Activated CD8-positive, alpha-beta memory T cell treated with anti-CD3 and anti-CD28 coated beads for 36 hours (primary cell): ENCODE measurements around the gene RPL10A. TPM values are rescaled to one million over a fixed set of nuclear protein-coding genes. Genes with fewer than 3 reads are reported as not detected.

Experiments
- CTCF ChIA-PET: fragments of 350-600 bp; sonication (Branson Sonifier 250); formaldehyde crosslinking; loops from one replicate; lab custom pipeline; 2021; ENCODE audit warnings: antibody characterized with exemption; lab: Charles Lee
- POLR2A ChIA-PET: fragments of 350-600 bp; sonication (Branson Sonifier 250); formaldehyde crosslinking; loops from one replicate; lab custom pipeline; 2021; ENCODE audit warnings: antibody characterized with exemption; lab: Charles Lee
- total RNA-seq, 2 experiments: library from RNA; stranded (reverse); gene quantifications; one replicate each; pipeline ENCODE4 v1.2.3, GENCODE V29; 2021

Gene RPL10A
- total RNA-seq, 2 experiments from 2014 or later: 1,836 to 1,849 TPM

DNA sequence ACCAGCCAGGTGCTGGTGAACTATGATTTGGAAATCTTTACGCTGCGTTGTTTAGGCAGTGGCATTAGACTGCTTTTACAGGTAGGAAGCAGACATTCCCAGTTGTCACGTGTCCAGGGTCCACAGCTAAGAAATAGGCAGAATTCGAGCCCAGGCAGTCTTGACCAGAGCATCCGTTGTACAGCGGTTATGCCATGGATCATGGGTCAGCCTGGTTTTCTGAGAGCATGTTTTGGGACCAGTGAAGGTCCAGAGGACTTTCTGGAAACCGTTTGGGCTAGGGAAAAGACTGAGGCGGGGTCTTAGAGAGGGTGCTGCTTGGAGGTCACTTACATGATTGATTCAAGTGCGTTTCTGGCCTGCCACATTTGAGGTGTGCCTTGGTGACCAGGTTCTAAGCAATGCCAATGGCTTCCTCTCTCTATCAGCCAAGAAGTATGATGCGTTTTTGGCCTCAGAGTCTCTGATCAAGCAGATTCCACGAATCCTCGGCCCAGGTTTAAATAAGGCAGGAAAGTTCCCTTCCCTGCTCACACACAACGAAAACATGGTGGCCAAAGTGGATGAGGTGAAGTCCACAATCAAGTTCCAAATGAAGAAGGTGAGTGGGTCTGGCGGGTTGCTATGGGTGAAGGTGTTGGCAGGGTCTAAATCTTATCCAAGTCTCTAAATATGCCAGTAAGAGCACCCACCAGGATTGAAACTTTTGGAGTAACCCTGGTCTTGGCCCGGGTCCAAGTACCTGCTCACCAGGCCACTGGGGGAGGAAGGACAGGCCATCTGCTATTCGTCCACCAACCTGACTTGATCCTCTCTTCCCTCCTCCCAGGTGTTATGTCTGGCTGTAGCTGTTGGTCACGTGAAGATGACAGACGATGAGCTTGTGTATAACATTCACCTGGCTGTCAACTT lies 1.8 kb downstream of the RPL10A start:
- POLR2A ChIA-PET: interaction anchor here (0.7 kb wide), 1 partner anchor 62 kb away, joined by 4 read pairs; no protein-coding TSS in a partner anchor

DNA sequence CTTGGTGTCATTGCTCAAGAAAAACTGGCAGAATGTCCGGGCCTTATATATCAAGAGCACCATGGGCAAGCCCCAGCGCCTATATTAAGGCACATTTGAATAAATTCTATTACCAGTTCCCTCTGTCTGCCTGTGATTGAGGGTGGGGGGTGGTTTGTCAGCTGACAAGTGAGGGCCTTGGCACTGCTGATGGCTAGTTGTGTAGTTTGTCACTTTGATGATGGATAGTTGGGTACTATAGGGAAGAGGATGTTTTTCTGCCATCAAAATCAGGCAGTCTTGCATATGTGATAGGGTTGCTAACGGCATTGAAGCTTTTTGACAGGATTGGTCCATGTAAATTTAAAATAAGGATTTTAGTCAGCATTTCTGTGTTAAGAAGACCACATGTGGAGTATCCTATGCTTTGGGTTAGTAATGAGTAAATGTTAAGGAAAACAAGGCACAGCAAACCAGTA lies 2.5 kb downstream of the RPL10A start:
- CTCF ChIA-PET: interaction anchor here (0.9 kb wide), 1 partner anchor 212 kb away, joined by 3 read pairs; no protein-coding TSS in a partner anchor
- POLR2A ChIA-PET: interaction anchor here (0.7 to 1.7 kb wide), 4 partner anchors 9 to 222 kb away, joined by 3 to 5 read pairs (median 4); no protein-coding TSS in a partner anchor

More for the DNA sequence above, 1.8 kb downstream of the RPL10A start:
- CTCF ChIA-PET: interaction anchor here (0.9 kb wide), 1 partner anchor 173 kb away, joined by 5 read pairs; the partner anchor contains the start of gene DEF6

DNA sequence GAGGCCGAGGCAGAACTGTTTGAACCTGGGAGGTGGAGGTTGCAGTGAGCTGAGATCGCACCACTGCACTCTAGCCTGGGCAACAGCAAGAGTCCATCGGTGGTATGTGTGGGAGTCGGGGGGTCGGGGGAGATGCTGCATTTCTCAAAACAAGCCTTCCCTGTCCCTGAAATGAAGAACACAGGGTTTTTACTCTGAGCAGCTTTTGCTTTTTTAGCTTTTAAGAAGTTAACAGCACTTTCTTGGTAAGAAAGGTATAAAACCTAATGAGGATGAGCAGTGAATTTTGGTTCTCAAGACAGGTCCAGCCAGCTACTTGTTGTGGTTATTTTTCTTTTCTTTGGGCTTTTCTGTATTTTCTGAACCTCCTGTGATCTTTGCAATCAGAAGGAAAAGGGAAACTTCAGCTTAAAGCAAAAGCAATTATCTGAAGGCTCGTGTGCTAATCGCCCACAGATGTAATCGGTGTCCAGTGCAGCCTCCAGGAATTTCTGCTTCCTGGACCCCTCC lies 3.7 kb downstream of the RPL10A start:
- ChIA-PET CTCF (no interaction called here), POLR2A (interaction anchor here (0.6 to 1.7 kb wide), 2 partner anchors 8 to 245 kb away, joined by 3 to 5 read pairs; no protein-coding TSS in a partner anchor)

DNA sequence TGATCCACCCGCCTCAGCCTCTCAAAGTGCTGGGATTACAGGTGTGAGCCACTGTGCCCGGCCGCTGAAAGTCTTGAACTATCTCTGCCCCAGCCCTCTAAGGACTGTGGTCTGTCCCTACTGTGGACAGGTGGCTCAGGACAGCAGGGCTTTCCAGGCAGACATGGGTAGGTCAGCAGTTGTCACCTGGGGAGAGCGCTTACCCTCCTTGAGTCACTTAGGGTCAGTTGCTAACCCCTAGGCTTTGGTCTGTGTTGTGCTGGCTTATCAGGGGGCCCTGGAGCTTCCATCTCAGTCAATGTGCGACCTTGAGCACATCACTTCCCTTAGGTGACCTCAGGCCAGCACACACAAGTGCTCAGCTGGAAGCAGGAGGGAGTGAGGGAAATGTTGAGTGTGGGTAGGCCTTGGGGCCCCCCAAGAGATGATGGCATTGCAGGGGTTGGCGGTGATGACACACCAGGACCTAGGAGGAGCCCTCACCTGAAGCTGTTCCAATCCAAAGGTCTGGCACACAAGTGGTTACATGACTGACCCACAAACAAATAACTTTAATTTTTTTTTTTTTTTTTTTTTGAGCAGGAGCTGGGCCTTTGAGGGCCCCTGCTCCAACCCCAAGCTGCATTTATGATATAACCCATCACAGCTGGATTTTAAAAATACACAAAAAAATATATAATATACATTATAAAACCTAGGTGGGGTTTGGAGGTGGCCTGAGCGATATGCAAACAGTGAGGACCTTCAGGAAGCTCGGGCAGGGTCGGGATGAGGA lies 5.1 kb downstream of the RPL10A start:
- CTCF ChIA-PET: interaction anchor here (0.5 to 0.6 kb wide), 2 partner anchors 127 to 1555 kb away, joined by 3 to 4 read pairs; no protein-coding TSS in a partner anchor
- POLR2A ChIA-PET: interaction anchor here (0.6 to 1.0 kb wide), 7 partner anchors 7 to 180 kb away, joined by 3 to 7 read pairs (median 3); no protein-coding TSS in a partner anchor

DNA sequence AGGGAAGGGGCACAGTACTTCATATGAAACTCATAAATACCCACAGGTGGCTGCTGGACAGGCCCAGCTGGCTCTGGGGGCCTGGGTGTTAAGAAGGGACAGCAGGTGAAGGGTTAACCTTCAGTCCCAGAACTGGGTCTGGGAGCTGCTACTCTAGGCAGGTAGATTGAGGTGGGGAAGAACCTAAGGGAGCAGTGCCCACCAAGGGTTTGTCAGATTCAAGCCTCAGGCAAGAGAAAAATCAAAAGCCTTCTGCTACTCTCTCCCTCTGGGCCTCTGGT lies 5.6 kb downstream of the RPL10A start:
- POLR2A ChIA-PET: interaction anchor here (0.6 to 1.4 kb wide), 7 partner anchors 17 to 181 kb away, joined by 3 to 7 read pairs (median 3); no protein-coding TSS in a partner anchor
- CTCF ChIA-PET: interaction anchor here (0.5 to 0.6 kb wide), 2 partner anchors 128 to 1554 kb away, joined by 3 to 4 read pairs; no protein-coding TSS in a partner anchor

DNA sequence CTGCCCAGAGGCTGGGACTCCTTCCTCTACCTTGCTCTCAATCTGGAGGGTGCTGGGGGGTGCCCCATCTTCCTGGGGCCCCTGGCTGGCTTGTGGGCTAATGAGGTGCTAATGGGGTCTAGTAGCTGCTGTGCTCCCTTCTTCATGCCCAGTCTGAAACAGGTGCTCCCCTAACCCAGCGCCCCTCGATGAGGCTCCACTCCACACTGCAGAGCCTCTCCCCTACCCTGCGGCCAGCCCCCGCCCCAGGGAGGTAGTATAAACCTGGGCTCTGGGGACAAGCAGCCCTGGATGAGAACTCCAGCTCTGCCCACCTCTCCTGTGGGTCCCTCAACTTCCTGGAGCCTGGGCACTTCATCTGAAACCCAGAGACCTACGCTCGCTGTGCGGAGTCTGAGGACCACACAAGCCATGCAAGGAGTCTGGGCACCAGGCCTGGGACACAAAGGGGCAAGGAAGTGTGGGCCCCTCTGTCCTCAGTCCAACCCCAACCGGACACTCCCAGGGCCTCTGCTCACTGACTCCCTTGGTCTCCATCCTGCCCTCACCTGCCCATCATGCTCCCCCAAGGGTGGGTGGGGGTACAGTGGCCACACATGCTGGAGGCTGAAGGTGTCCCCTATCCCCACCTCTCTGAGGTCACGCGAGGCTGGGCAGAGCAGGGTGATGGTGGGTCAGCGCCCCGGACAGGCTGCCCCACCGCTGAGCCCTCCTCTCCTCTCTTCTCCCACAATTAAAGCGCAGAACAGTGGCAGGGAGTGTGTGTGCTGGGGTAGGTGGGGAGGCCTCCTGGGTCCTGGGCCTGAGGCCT lies 6.1 kb downstream of the RPL10A start:
- CTCF ChIA-PET: interaction anchor here (0.6 kb wide), 1 partner anchor 195 kb away, joined by 5 read pairs; no protein-coding TSS in a partner anchor
- POLR2A ChIA-PET: interaction anchor here (0.6 to 1.4 kb wide), 8 partner anchors 16 to 206 kb away, joined by 3 to 7 read pairs (median 4); no protein-coding TSS in a partner anchor

DNA sequence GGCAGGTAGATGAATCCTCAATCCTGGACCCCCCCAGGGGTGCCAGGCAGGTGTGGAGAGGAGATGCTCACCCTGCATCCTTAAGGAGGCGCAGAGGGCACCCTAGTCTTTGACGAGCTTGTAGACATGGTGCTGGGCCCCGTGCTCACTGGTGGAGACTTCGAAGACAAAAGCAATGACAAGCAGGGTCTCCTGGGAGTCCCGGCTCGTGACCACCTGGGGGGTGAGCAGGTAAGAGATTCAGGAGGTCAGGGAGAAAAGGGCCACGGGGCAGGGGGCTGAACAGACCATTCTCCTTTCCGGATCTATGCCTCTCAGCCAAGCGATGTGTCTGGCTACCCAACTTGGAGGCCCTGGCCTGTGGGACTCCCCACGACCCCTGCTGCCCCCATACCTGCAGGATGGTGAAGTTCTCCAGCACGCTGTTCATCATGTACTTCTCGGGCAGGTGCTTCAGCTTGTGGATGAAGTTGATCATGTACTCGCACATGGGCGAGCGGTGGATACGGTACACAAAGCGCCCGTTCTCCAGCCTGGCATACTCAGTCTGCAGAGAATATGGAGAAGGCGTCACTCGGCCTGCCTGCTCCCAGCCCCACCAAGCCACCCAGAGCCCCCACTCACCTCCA lies 6.9 kb downstream of the RPL10A start:
- ChIA-PET CTCF (no interaction called here), POLR2A (interaction anchor here (0.6 to 1.4 kb wide), 4 partner anchors 23 to 206 kb away, joined by 3 to 7 read pairs (median 4); no protein-coding TSS in a partner anchor)

DNA sequence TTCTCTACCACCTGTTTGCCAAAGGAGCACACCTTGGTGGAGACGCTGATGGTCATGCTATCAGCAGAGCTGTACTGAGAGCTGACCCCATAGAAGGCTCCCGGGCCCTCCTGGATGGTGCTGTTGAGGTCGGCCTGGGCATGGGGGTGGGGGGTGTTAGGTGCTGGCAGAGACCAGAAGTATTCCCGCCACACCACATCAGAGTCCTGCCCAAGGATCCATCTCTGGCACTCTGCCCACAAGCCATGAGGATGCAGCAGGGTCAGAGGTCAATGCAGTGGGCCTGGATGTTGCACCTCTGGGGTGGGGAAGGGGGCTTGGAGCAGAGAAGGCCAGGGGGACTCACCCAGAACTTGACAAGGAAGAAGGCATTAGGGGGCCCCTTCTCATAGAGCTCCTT lies 7.4 kb downstream of the RPL10A start:
- POLR2A ChIA-PET: no interaction called here
- CTCF ChIA-PET: no interaction called here

DNA sequence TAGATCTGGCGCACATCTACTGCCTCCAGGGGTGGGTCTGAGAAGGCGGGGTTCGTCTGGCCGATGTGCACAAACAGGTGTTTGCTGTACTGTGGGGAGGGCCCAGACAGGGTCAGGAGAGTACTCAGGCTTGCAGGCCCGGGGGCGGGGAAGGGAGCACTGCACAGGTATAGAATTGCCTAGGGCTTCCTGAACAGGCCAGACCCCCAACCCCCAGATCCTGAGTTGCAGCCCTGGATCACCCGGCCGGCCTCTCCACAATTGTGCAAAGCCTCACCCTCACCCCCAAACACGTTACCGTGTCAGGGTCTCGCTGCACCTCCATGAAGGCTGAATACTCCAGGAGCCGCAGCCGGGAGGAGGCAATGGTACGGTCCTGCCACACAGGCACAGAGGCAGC lies 7.8 kb downstream of the RPL10A start:
- ChIA-PET POLR2A (no interaction called here), CTCF (no interaction called here)

DNA sequence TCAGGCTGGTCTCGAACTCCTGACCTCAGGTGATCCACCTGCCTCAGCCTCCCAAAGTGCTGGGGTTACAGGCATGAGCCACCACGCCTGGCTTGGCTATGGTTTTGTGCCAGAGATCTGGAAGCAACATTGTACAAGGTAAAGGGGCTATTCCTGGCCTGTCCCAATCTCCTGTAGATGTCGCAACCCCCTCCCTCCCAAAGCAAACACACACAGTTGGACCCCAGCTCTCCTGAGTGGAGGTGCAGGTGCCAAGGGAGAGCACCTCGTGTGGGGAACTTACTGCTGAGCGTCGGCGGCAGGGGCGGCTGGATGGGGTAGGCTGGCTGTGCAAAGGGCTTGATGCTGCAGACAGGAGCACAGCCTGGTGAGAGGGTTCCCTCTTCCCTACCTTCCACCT lies 8.8 kb downstream of the RPL10A start:
- ChIA-PET CTCF (no interaction called here), POLR2A (no interaction called here)

DNA sequence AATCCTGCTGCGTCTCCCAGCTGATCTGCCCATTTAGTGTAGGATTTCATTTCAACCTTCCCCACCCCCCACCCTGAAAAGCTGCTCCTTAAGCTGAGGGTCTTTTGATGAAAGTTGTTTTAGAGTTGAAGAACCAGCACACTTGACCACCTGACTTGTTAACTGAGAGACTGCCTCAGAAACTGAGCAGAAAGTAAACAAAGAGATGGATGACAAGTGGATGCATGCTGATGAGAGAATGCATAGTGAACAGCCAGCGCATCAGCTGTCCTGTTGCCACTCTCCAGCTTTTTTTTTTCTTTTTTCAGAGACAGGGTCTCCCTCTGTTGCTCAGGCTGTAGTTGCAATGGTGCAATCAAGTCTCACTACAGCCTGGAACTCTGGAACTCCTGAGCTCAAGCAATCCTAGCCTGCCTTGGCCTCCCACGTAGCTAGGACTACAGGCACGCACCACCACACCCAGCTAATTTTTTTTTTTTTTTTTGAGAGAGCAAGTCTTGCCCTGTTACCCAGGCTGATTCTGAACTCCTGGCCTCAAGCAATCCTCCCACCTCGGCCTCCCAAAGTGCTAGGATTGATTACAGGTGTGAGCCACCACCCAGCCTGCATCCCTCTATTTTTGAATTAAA lies 9.5 kb downstream of the RPL10A start:
- POLR2A ChIA-PET: no interaction called here
- CTCF ChIA-PET: interaction anchor here (0.9 to 1.4 kb wide), 2 partner anchors 10 to 20 kb away, joined by 3 to 4 read pairs; partner anchors contain the start of gene RPL10A

DNA sequence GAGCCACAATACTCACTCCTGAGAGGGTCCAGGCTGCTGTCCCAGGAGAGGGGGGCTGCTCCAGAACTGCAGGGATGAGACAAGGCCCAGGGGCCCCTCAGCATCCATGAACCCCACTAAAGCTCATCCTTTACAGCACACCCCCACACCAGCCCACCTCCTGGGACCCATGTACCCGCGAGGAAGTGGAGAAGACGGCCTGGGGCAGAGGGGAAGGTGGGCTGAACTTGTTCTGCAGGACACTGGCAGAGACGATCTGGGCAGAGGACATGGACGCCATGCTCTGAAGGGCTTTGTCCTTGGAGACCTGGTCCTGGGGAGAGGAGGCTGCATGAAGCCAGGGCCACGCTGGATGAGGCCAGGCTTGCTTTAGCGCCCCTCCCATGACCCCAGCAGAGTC lies 10.1 kb downstream of the RPL10A start:
- ChIA-PET POLR2A (no interaction called here), CTCF (interaction anchor here (0.6 to 1.4 kb wide), 3 partner anchors 10 to 147 kb away, joined by 3 to 4 read pairs (median 3); partner anchors contain the start of gene RPL10A)

DNA sequence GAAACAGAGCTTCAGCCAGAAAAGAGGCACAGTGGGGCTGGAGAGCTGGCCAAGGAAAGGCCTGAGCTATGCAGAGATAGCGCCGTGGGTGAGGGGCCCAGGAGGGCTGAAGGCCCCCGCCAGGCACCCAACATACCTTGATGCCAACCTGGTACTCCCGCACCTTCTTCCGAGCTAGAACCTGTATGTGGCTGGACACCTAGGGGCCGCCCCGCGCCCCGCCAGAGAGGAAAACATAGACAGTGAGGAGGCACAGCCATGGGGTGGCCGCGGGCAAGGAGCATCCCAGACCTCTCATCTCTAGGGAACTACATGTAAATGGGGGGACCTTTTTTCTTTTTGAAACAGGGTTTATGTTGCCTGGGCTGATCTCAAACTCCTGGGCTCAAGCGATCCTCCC lies 12.0 kb downstream of the RPL10A start:
- ChIA-PET CTCF (interaction anchor here (1.2 kb wide), 1 partner anchor 18 kb away, joined by 3 read pairs; no protein-coding TSS in a partner anchor), POLR2A (interaction anchor here (0.6 to 1.0 kb wide), 2 partner anchors 7 to 9 kb away, joined by 3 to 5 read pairs; no protein-coding TSS in a partner anchor)

DNA sequence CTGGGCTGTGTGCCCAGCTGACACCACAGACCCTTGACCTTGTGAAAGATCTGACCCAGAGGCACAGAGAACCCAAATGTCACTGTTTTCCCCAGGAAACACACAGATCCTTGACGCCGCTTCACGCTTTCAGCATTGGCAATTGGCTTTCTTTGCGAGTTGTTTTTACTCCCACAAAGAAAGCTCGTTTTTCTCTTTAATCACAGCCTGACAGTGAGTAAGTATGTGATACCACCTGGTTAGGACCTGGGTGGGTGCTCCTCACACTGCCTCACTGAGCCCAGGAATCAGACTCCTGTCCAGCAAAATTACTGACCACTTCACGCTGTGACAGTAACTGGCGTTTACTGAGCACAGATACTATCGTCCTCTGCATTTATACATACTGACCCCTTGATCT lies 13.0 kb downstream of the RPL10A start:
- POLR2A ChIA-PET: no interaction called here
- CTCF ChIA-PET: interaction anchor here (0.6 to 1.1 kb wide), 2 partner anchors 10 to 13 kb away, joined by 3 read pairs; partner anchors contain the start of gene RPL10A

DNA sequence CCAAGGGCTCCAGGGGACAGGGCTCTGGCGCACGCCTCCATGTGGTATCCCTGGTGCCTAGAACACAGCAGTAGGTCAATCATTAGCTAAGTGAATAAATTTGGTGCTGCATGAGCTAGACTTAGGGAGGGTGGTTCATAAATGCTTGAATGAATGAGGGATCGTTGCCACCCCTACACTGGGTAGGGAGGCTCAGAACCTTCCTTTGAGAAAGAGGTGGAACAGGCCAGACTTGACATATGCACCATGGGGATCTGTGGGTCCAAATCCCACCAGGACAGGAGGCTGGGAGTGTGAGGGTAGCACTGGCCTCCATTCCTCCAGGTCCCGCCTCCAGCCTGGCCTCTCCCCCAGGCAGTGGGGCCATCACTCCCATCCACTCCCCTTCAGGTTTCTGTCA lies 14.9 kb downstream of the RPL10A start:
- ChIA-PET CTCF (no interaction called here), POLR2A (no interaction called here)

DNA sequence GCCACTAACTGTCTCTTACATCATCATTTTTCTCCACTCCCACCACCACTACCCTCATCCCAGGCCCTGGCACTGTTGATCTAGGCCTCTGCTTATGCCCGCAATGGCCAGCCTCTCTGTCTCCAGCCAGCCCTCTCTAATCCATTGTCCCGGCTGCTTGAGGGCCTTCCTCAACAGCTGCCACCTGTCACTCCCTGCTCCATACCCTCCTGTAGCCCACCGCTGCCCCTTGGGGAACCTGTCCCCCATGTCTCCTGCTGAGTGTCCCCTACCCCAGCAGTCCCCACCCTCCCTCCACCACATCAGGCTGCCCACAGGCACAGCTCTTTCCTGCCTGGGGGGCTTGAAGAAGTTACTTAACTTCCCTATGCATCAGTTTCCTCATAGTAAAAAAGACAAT lies 15.3 kb downstream of the RPL10A start:
- ChIA-PET POLR2A (no interaction called here), CTCF (no interaction called here)
